Measurements from ENCODE around the gene ECHDC1.
"Not testable (repeated sequence)": the region's sequence is repeated elsewhere in the genome, so short reads cannot be mapped to it uniquely, and the experiment has no call there.

ECHDC1 gene

DNA sequence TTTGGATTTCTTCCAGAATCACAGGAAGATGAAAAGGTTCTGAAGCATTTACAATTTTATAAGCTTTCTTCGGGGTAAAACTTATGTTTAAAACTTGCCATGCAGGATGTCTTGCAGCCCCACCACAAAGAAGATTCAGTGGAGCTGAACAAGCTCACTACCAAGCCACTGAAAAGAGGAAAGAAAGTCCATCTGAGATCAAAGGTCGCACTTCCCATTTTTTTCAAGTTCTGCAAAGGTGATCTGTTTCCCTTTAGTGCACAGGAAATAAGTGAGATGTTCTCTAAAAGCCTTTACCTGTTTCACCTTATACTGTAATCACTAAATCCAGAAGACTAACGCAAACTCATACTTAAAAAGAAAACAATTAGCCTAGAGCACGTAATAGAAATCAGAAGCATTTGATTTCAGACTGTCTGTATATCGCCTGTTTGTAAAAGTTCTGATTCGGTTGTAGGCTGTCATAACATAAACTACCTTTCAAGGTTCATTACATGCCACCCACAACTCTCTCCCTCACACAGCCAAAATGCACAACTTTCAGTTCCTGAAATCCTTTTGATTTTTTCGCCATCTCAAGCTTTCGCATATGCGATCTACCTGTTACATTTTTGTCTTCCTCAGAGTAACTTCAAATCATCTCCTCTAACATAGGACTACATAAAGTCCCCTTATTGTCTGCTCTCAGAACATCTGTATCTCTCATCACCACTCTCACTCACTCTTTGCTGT, 1.8 kb downstream of the ECHDC1 start:
- no peak for DNase-seq

DNA sequence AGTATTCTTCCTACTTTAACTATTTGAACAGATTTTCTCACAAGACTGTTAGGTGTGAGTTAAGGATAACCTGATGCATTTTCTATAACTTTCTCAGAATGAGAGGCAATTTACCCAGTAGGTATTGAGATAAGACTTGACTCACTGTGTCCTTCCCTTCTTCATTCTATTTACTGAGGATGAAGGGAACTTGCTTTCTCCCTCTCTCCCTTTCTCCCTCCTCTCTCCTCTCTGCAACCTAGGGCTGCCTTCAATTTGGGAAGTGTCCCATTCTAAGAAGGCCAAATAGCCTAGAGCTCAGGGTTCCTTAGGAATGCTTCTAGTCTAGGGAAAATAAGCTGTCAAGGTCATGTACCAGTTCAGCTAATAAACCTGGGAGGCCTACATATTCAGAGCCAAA, 3.2 kb downstream of the ECHDC1 start:
- no peak for DNase-seq

DNA sequence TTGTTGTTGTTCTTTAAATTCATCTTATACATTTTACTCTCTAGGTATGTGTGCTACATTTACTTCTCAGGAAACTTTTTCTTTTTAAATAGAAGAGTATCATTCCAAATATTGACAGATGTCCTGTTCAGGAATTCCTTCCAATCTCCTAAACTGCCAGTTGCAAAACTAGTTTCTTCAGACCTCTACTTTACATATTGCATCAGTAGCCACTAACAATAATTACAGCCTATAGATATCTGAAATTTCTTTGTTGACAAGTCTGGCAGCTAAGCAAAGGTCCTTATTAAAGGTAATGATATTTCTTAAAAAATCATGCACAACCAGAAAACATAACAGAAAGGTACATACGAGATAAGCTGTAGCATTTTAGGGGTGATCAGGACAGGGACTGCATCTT, 4.5 kb downstream of the ECHDC1 start:
- no peak for DNase-seq

DNA sequence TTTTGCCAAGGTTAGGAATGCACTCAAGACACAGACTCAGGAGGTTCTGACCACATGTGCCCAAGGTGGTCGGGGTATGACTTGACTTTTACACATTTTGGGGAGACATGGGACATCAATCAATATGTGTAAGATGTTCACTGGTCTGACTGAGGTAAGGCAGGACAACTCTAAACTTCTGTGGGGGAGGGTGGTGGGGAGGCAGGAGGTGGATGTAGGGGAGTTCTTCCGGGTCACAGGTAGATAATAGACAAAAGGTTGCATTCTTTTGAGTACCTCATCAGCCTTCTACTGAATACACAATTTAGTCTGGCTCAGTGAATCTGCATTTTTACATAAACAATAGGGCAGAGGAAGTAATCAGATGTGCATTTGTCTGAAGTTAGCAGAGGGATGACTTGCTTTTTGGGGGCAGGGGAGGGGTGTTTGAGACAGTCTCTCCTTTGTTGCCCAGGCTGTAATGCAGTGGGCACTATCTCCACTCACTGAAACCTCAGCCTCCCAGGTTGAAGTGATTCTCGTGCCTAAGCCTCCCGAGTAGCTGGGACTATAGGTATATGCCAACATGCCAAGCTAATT, 10.9 kb downstream of the ECHDC1 start:
- no peak for DNase-seq

DNA sequence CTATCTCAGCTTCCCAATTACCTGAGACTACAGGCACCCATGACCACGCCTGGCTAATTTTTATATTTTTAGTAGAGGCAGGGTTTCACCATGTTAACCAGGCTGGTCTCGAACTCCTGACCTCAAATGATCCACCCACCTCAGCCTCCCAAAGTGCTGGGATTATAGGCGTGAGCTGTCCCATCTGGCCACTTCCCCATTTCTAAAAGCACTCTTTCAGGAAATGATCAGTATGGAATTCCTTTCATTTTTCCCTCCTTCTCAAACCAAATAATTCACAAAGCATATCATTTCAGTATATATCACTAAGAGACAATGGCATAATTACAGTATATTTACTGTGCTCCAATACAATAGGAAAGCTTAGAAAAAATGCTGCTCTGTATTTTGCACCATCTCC, 12.2 kb downstream of the ECHDC1 start:
- not testable (repeated sequence) for DNase-seq

DNA sequence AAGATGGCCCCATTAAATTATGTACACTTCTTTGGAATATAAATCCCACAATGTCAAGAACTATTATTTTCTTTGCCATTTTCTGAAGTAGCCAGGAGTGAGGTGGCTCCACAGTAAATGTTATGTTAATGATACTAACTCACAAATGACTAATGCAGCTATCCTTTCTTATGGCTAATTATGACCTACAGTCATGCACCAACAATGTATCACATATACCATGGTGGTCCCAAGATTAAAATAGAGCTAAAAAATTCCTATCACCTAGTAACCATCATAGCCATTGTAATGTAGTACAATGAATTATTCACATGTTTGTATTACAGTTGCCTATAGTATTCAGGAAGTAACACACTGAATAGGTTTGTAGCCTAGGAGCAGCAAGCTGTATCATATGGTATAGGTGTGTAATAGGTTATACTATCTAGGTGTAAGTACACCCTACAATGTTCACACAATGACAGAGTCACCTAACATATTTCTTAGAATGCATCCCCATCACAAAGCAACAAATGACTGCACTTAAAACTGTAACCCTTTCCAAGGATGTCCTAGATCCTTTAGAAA, 15.3 kb downstream of the ECHDC1 start:
- DNase-seq = no peak

DNA sequence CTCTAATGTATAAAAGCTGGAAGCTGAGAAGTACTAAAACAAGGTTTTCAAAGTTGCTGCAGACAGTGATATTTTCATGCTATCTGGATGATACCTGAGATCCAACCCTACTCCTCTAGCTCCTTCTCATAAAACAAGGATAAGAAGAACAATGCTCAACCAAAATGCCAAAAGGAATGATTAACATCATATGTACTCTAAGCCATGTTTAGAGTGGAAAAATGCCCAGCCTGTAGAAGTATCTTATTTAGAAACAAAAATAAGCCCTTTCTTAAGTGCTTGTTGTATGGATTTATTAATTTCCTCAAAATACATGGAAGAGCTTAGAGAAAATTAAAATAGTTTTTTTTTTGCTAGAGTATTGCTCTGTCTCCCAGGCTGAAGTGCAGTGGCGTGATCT, 23.7 kb downstream of the ECHDC1 start:
- DNase-seq = no peak

DNA sequence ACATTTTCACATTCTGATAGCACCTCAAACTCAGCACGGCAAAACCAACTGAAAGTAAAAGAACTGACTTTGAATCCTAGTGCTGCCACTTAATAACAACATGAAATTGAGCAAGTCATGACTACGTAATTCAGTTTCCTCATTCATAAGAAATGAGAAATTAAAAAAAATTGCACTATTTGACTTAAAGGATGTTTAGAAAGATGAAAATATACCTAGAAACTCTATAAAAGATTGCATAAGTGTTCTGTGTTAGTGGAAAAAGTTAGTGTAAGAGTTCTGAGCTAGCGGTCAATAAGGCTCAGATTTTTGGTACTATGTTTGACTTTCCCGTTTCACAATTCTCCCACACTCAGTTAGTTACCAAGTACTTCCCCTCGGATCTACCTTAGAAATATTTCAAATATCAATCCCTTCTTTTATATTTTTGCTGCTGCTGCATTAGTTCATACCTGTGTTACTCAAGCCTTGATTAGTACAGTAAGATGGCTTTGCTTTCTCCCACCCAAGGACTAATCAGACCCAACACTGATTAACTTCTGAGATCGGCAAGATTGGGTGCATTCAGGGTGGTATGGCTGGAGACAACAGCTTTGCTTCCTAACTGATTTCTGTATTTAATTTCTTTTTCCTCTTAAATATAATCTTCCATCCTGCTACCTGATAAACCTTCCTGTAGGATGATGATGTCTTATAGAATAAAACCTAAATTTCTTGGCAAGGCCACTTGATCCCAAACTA, 25.9 kb downstream of the ECHDC1 start:
- DNase-seq = no peak

DNA sequence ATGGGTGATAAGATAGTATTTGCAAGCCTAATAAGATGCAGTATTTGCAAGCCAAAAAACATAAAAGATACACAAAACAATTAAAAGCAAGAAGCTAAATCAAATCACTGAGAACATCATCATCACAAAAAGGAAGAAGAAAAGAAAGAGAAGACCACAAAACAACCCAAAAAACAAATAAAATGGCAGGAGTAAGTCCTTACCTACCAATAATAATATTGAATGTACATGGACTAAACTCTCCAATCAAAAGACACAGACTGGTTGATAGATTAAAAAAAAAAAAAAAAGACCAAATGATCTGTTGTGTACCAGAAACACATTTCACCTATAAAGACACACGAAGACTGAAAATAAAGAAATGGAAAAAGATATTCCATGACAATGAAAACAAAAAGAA, 37.7 kb downstream of the ECHDC1 start:
- no peak for DNase-seq

DNA sequence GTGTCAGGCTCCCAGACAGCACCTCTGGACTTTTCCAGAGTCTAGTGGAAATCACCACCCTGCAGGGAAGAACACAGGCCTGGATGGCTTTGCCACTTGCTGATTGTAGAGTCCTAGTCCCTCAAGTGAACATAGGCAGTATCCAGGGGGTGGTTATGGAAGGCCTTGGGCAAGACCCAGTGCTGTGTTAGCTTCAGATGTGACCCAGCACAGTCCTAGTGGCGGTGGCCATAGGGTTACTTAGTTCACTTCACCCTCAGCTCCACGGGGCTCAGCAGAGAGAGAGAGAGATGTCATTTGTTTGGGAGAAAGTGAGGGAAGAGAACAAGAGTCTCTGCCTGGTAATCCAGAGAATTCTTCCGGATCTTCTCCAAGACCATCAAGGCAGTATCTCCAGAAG, 39.5 kb downstream of the ECHDC1 start:
- DNase-seq = no peak

DNA sequence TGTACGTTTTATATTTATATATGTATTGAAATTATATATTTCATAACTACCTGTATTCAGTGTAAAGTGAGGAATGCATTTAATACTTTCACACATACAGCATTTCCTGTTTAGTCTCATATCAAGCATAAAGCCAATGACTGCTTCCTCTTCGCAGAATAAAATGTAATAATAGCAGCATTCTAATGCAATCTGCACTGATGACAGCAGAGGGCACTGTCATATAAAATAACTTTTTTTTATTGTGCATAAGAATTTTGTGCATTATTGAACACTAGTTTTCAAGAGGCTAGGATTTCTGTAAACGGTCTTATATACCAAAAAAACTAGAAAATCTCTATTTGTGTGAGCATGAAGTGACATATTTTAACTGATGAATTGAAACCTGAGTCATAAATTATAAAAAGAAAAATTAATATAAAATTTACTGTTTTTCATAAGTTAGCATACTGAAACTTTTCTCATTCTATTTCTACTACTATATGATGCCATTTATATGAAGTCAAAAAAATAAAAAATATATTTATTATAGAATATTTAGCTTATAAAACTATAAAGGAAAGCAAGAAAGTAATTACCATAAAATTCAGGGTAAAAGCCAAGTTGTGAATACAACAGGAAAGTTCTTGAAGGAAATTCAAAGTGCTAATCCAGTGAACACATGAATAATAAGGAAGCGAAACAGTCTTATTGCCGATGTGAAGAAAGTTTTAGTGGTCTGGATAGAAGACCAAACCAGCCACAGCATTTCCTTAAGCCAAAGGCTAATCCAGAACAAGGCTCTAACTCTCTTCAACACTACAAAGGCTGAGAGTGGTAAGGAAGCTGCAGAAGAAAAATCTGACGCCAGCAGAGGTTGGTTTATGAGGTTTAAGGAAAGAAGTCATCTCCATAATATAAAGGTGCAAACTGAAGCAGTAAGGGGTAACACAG, 40.4 kb downstream of the ECHDC1 start:
- DNase-seq = peak; percentile 38 to 54

DNA sequence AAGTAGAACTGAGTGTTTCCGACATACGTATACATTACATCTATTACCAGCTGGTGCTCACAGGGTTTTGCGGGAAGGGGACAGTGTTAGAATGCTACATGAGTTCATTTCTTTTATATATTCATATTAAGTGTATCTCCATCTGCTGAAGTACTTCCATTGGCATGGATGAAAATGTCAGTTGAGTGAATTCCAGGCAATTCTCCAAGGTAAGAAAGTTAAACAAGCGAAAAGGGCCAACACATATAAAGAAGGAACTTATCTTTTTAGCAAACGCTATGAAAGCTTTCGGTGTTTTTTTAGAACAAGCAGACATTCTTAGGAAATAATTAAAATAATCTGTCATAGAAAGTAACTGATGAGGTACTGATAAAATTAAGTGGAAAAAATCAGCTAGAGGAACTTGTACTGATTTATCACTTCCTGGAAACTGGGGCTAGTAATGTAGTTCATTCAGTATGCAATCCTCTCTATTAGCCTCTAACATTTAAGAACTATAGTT, 42.2 kb downstream of the ECHDC1 start:
- no peak for DNase-seq

DNA sequence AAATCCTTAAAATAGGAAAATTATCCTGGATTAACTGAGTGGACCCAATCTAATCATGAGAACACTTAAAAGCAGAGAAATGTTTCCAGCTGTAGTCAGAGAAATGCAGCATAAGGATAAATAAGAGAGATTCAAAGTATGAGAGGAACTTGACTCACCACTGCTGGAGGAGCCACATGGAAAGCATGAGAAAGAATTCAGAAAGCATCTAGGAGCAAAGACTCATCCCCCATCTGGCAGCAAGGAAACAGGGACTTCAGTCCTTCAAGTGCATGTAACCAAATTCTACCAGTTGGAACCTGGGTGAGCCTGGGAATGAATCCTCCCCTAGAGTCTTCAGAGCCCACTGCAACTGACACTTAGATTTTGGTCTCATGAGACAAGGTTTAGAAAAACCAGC, 43.0 kb downstream of the ECHDC1 start:
- DNase-seq = no peak

DNA sequence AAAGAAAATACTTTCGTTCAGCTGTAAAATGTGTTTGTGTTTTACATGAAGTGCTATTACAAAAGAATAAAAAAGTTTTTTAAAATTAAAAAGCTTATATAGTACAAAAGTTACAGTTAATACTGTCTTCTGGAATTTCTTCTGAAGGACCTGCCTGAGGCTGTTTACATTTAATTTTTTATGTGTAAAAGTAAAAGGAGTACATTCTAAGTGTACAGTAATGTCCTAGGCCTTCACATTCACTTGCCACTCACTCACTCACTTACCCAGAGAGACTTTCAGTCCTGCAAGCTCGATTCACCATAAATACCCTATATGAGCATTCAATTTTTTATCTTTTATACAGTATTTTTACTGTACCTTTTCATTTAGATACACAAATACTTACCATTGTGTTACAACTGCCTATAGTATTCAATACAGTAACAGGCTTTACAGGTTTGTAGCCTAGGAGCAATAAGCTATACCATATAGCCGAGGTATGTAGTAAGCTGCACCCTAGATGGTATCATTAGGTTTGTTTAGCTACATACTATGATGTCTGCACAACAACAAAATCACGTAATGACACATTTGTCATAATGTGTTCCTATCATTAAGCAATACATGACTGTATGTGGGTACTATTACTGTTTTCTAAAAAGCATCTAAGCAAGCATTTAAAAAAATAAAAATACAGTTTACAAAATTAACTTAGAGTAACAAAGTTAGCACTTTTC, 43.7 kb downstream of the ECHDC1 start:
- DNase-seq = no peak

DNA sequence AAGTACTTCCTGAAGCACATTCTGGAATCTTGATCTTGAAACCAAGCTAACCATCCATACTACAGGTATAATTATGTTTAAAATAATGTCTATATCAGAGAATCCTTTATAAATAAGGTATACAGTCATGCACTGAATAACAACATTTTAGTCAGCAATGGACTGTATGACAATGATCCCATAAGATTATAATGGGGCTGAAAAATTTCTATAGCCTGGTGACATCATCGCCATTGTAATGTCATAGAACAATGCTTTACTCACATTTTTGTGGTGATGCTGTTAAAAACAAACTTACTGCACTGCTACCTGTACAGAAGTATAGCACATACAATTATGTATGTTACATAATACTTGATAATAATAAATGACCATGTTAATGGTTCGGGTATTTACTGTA, 44.9 kb downstream of the ECHDC1 start:
- DNase-seq = no peak

DNA sequence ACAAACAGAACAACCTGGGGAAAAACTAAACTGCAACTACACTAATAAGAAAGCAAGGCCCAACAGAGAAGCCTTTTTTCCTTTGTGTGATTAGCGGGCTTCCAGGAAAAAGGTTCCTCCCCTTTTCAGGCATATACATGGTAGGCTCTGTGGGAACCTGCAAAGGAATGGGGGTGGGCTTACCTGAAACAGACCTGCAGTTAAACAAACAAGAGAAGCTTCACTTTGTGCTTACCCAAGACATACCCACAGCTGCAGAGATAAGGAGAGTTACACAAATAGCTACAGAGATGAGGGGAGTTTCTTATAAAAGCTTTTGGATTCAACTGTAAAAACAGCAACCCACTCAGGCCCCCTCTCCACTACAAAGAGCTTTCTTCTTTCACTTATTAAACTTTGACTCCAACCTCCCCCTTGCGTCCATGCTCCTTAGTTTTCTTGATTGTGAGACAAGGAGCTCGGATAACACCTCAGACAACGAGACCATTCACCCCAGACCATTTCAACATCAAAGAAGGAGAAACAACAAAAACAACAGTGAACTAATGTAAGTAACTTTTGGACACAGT, 45.8 kb downstream of the ECHDC1 start:
- no peak for DNase-seq

DNA sequence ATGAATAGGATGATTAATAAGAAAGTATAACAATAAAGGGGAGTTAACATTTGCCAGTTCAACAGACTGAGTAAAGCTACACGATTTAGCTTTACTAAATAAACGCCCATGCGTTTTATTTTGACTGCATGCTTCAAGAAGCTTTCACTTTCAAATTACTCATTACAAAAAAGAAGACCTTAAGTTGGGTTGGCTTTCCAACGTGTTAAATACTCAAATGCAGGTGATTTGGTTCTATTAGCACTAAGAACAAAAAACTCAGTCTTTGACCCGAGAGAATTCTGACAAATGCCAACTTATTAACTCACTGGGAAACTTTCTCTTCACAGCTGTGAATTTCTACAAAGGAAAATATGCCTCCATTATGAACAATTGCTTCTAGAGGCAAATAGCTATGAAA, 51.9 kb downstream of the ECHDC1 start:
- DNase-seq = no peak

DNA sequence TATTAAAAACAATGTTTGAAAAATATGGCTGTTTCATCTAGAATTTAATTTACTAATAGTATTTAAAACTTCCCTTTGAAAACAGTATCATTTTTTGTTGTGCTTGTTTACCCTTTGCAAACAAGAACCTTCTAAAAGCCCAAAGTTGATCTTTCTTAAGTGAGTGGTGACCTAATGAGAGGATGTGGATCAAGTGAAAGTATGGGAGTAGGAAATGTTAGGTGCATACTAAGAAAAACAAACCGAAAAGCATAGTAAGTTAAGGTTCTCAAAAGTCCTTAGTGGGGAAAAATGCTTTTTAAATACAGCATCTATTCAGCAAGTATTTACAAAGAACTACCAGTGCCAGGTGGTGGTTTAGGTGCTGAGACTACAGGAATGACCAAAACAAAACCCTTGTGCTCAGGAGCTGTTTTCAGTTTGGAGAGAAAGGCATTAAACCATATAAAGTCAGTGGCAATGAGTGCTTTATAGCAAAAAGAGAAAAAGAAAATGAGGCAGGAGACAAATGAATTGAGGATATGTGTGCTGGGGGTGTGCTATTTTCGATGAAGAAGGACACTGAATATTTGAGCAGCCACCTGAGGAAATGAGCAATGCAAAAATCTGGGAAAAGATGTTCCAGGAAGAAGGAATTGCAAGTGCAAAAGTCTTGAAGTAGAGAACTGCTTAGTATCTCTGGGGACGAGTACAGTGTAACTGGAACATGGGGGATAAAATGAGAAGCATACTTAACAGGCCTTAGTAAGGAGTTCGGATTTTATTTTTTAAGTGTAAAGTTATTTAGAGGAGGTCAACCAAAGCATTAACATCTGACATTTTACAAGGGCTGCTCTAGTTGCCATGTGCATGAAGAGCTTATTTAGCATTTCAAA, 52.8 kb downstream of the ECHDC1 start:
- DNase-seq = no peak

DNA sequence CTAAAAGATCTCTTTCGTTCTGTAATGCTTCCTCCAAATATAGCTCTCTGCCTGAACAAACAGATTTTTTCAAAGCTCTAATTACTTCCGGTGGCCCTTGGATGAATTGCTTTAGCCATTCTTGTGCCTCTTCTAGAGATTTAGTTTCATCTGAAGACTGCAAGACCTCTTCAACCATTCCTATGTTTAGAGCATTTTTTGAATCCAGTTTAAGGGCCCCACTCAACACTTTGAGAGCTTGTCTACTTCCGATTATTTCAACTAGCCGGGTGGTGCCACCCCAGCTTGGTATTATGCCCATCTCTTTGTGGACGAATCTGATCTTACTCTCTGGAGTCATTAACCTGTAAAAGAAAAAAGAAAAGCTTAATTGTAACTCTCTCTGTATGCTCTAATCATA, 53.5 kb downstream of the ECHDC1 start:
- DNase-seq = no peak

DNA sequence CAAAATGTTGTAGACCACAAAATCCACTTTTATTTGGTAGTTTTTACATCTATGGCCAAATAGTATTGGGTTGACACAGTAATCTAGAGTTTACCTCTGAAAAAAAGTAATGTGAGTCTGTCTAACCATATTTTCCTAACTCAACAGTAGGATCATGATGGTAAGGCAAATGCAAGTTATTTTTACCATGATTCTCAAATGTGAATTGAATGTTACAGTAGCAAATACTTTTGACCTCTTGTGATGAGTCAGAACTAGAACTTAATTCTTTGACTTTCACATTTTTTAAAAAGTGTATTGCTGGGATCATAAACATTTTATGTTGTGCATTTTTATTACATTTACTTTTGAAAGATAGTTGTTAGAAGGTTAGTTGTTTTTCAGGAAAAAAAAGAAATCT, 54.7 kb downstream of the ECHDC1 start:
- DNase-seq = no peak

DNA sequence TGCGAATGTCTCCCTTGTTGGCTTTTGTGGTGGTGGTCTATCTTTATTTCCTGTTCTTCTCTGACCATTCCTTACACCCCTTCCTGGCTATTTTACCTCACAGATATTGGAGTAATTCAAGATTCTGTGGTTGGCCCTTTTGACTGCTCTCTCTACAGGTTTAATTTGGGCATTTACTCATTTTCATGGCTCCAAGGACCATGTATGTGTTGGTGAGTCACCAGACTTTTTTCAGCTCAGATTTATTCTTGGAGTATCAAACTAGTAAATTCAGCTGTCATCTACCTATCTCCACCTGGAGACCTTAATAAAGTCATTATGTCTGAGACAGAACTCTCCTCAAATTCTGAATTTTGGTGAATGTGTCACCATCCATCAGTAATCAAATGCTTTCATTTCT, 61.2 kb downstream of the ECHDC1 start:
- no peak for DNase-seq
